Measurements from ENCODE around the gene TGFBR2. TPM values are rescaled to one million over a fixed set of nuclear protein-coding genes. Genes with fewer than 3 reads are reported as not detected.

TGFBR2 gene
- total RNA-seq, 2 donors from 2014 or later, result 6.0 to 9.6 TPM

GRCh38 chr3:30605706-30606300 is 598 bp upstream of the TGFBR2 start:
- H3K9ac ChIP-seq (ENCODE audit: extremely low read depth, low read length, poor library complexity, severe bottlenecking), result peak overlapping the region; percentile 45

GRCh38 chr3:30607032-30607833 is 832 bp downstream of the TGFBR2 start:
- Mint-ChIP-seq H3K4me3 (peak overlapping the region; percentile 87), H3K4me1 (peaks cover 47% of the 10 kb centered on the region), H3K9me3 (no peaks in the 10 kb centered on the region), H3K36me3 (ENCODE audit: low read depth) (no peaks in the 10 kb centered on the region), H3K27ac (peak overlapping the region; percentile 90), H3K27me3 (ENCODE audit: insufficient read depth) (no peaks in the 10 kb centered on the region)
- H3K4me3 ChIP-seq (ENCODE audit: low read length), result peak overlapping the region; percentile 93
- DNase-seq, result peak; percentile 85
- TF ChIP-seq, protein P1, sequence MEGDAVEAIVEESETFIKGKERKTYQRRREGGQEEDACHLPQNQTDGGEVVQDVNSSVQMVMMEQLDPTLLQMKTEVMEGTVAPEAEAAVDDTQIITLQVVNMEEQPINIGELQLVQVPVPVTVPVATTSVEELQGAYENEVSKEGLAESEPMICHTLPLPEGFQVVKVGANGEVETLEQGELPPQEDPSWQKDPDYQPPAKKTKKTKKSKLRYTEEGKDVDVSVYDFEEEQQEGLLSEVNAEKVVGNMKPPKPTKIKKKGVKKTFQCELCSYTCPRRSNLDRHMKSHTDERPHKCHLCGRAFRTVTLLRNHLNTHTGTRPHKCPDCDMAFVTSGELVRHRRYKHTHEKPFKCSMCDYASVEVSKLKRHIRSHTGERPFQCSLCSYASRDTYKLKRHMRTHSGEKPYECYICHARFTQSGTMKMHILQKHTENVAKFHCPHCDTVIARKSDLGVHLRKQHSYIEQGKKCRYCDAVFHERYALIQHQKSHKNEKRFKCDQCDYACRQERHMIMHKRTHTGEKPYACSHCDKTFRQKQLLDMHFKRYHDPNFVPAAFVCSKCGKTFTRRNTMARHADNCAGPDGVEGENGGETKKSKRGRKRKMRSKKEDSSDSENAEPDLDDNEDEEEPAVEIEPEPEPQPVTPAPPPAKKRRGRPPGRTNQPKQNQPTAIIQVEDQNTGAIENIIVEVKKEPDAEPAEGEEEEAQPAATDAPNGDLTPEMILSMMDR (conservative IDR thresholded peaks at IDR 0.05), result no peak
- peak overlapping the region; percentile 45 for H3K9ac ChIP-seq (ENCODE audit: extremely low read depth, low read length, poor library complexity, severe bottlenecking)
- peaks cover 5% of the 10 kb centered on the region for H3K27me3 ChIP-seq (ENCODE audit: control insufficient read depth, insufficient read depth, low read length, poor library complexity, severe bottlenecking)
- 0 to 2% methylated on average over 32 to 43 of the region's 45 CpGs for WGBS, 2 experiments (ENCODE audit: insufficient coverage in 1 of 2, insufficient read length in 1 of 2)
- H3K27ac ChIP-seq (ENCODE audit: low read depth, low read length), result no peak overlapping the region
- no peaks in the 10 kb centered on the region for H3K4me1 ChIP-seq (ENCODE audit: control insufficient read depth, insufficient read depth, low read length)
- H3K9me3 ChIP-seq (ENCODE audit: control insufficient read depth, low read length), result no peaks in the 10 kb centered on the region
- H3K36me3 ChIP-seq (ENCODE audit: control insufficient read depth, insufficient read depth, low read length), result no peaks in the 10 kb centered on the region

More at GRCh38 chr3:30605706-30606300, 598 bp upstream of the TGFBR2 start:
- Mint-ChIP-seq H3K27me3 (ENCODE audit: insufficient read depth) (no peaks in the 10 kb centered on the region), H3K9me3 (no peaks in the 10 kb centered on the region), H3K27ac (peak overlapping the region; percentile 93), H3K36me3 (ENCODE audit: low read depth) (no peaks in the 10 kb centered on the region), H3K4me3 (peak overlapping the region; percentile 87), H3K4me1 (peaks cover 41% of the 10 kb centered on the region)
- Histone ChIP-seq H3K36me3 (ENCODE audit: control insufficient read depth, insufficient read depth, low read length) (no peaks in the 10 kb centered on the region), H3K27ac (ENCODE audit: low read depth, low read length) (no peak overlapping the region), H3K27me3 (ENCODE audit: control insufficient read depth, insufficient read depth, low read length, poor library complexity, severe bottlenecking) (peaks cover 5% of the 10 kb centered on the region), H3K9me3 (ENCODE audit: control insufficient read depth, low read length) (no peaks in the 10 kb centered on the region), H3K4me3 (ENCODE audit: low read length) (peak overlapping the region; percentile 93), H3K4me1 (ENCODE audit: control insufficient read depth, insufficient read depth, low read length) (no peaks in the 10 kb centered on the region)
- WGBS, 2 experiments (ENCODE audit: insufficient coverage in 1 of 2, insufficient read length in 1 of 2), result 46 to 62% methylated on average over 7 to 10 of the region's 10 CpGs
- TF ChIP-seq, protein P1 (conservative IDR thresholded peaks at IDR 0.05), result no peak
- DNase-seq, result no peak

DNA sequence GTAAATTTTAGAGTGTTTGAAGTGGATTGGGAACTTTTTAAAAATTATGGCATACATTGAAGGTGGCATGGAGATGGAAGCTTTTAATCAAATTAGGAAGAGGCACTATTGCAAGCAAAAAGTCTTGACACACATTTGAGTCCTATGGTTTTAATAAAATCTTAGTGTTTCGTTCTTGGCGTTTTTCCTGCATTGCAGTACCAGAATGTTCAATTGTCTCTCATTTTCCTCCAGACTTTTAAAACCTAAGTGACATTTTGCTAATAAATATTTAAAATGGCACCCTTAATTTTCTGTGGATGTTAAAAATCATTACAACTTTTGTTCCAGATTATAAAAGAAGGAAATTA is 2.2 kb downstream of the TGFBR2 start:
- H3K4me3 ChIP-seq (ENCODE audit: low read length), result peak overlapping the region; percentile 75
- 90% methylated on average over 2 of the region's 2 CpGs; no CpG with 5 or more reads in 1 of the 2 experiments for WGBS, 2 experiments (ENCODE audit: insufficient coverage in 1 of 2, insufficient read length in 1 of 2)
- no peaks in the 10 kb centered on the region for H3K4me1 ChIP-seq (ENCODE audit: control insufficient read depth, insufficient read depth, low read length)
- no peak overlapping the region for H3K27ac ChIP-seq (ENCODE audit: low read depth, low read length)
- H3K27me3 ChIP-seq (ENCODE audit: control insufficient read depth, insufficient read depth, low read length, poor library complexity, severe bottlenecking), result peaks cover 5% of the 10 kb centered on the region
- TF ChIP-seq, protein P1 (conservative IDR thresholded peaks at IDR 0.05), result no peak
- no peak overlapping the region for H3K9ac ChIP-seq (ENCODE audit: extremely low read depth, low read length, poor library complexity, severe bottlenecking)
- Mint-ChIP-seq H3K27ac (no peak overlapping the region), H3K9me3 (no peaks in the 10 kb centered on the region), H3K4me1 (peaks cover 60% of the 10 kb centered on the region), H3K27me3 (ENCODE audit: insufficient read depth) (no peaks in the 10 kb centered on the region), H3K36me3 (ENCODE audit: low read depth) (no peaks in the 10 kb centered on the region), H3K4me3 (peak overlapping the region; percentile 87)
- no peak for DNase-seq
- H3K9me3 ChIP-seq (ENCODE audit: control insufficient read depth, low read length), result no peaks in the 10 kb centered on the region
- H3K36me3 ChIP-seq (ENCODE audit: control insufficient read depth, insufficient read depth, low read length), result no peaks in the 10 kb centered on the region

Data from endodermal cell (in vitro differentiated cells).